Measurements from ENCODE around the gene CWC27.

- no peak for TF ChIP-seq EP300 (IDR thresholded peaks at IDR 0.05)
- TF ChIP-seq CTCF (IDR thresholded peaks at IDR 0.05) = no peak
- no peak for TF ChIP-seq POLR2A (IDR thresholded peaks at IDR 0.05)
Measured at GRCh38 chr5:64836786-64837185, 68.1 kb downstream of the CWC27 start.

Data from upper lobe of left lung (tissue), 4 donors.